ENCODE results near the gene PLCB1.
"Not testable (repeated sequence)": the region's sequence is repeated elsewhere in the genome, so short reads cannot be mapped to it uniquely, and the experiment has no call there.

Gene PLCB1

DNA sequence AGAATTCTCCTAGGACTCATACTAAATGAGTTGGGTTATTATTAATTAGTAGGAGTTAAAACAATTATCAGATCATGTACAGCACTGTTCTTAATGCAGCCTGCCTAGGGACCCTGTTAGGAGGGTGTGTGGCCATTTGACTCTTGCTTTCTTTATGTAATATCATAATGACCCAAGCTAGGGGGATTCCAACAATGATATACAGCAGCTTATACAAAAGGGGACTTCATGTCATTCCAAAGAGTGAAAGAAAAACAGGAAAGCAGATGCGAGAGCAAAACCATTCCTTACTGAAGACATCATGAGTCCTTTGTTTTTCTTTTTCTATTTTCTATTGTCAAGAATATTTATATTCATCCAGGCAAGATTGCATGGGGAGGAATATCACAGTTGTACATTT lies 455.2 kb downstream of the PLCB1 start:
- H3K9ac ChIP-seq, result no peak overlapping the region
- no peaks in the 10 kb centered on the region for H4K20me1 ChIP-seq (ENCODE audit: insufficient read depth)
- H3K4me1 ChIP-seq (ENCODE audit: low read depth, poor library complexity, severe bottlenecking), result no peaks in the 10 kb centered on the region
- H3K79me2 ChIP-seq (ENCODE audit: insufficient read depth, low read depth), result no peaks in the 10 kb centered on the region
- H3K36me3 ChIP-seq (ENCODE audit: insufficient read depth), result no peaks in the 10 kb centered on the region
- no peak overlapping the region for H3K27ac ChIP-seq
- no peak overlapping the region for H3K4me3 ChIP-seq (IDR thresholded peaks at IDR 0.05; ENCODE audit: insufficient read depth, low read depth, low read length)
- no peak overlapping the region for H2AFZ ChIP-seq (ENCODE audit: low read depth)
- no peak overlapping the region for H3K4me2 ChIP-seq
- TF ChIP-seq, protein P1, sequence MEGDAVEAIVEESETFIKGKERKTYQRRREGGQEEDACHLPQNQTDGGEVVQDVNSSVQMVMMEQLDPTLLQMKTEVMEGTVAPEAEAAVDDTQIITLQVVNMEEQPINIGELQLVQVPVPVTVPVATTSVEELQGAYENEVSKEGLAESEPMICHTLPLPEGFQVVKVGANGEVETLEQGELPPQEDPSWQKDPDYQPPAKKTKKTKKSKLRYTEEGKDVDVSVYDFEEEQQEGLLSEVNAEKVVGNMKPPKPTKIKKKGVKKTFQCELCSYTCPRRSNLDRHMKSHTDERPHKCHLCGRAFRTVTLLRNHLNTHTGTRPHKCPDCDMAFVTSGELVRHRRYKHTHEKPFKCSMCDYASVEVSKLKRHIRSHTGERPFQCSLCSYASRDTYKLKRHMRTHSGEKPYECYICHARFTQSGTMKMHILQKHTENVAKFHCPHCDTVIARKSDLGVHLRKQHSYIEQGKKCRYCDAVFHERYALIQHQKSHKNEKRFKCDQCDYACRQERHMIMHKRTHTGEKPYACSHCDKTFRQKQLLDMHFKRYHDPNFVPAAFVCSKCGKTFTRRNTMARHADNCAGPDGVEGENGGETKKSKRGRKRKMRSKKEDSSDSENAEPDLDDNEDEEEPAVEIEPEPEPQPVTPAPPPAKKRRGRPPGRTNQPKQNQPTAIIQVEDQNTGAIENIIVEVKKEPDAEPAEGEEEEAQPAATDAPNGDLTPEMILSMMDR (conservative IDR thresholded peaks at IDR 0.05; ENCODE audit: low read depth, low read length), result no peak
- no peaks in the 10 kb centered on the region for H3K27me3 ChIP-seq (ENCODE audit: insufficient read depth, low read depth)

DNA sequence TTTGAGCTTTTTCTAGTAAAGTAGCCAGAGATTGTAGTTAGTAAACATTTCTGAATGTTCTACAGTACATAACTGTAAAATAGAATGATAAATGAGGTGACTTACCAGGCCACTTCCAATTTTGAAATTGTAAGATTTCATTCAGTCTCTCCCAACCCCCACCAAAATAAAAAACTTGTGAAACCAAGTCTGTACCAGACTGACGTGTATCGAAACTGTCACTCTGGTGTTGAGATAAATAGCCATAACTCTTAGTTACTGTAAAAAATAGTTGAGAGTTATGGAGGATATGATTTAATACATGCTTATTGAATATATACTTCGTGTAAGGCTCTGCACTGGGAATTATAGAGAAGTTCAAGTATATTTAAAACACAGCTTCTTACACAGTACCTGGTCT lies 455.7 kb downstream of the PLCB1 start:
- Histone ChIP-seq H3K4me2 (no peak overlapping the region), H4K20me1 (ENCODE audit: insufficient read depth) (no peaks in the 10 kb centered on the region), H3K4me3 (IDR thresholded peaks at IDR 0.05; ENCODE audit: insufficient read depth, low read depth, low read length) (no peak overlapping the region), H3K27ac (no peak overlapping the region), H2AFZ (ENCODE audit: low read depth) (no peak overlapping the region), H3K27me3 (ENCODE audit: insufficient read depth, low read depth) (no peaks in the 10 kb centered on the region), H3K79me2 (ENCODE audit: insufficient read depth, low read depth) (no peaks in the 10 kb centered on the region), H3K4me1 (ENCODE audit: low read depth, poor library complexity, severe bottlenecking) (no peaks in the 10 kb centered on the region), H3K36me3 (ENCODE audit: insufficient read depth) (no peaks in the 10 kb centered on the region), H3K9ac (no peak overlapping the region)
- TF ChIP-seq, protein P1 (conservative IDR thresholded peaks at IDR 0.05; ENCODE audit: low read depth, low read length), result no peak

DNA sequence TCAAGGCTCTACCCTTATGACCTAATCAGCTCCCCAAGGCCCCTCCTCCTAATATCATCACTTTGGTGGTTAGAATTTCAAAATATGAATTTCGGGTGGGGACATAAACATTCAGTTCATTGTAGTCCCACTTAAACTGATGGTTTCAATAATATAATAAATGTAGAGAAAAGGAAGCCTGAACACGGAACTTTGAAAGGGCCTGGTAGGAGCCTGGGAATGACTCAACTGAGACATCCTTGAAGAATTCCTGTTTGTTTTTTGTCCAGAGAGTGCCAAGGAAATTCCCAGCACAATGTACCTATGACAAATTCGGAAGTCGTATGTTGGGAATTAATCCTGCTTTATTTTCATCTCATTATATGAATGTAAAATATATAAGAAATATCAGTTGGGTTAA lies 457.9 kb downstream of the PLCB1 start:
- H4K20me1 ChIP-seq (ENCODE audit: insufficient read depth), result no peaks in the 10 kb centered on the region
- TF ChIP-seq, protein P1 (conservative IDR thresholded peaks at IDR 0.05; ENCODE audit: low read depth, low read length), result no peak

DNA sequence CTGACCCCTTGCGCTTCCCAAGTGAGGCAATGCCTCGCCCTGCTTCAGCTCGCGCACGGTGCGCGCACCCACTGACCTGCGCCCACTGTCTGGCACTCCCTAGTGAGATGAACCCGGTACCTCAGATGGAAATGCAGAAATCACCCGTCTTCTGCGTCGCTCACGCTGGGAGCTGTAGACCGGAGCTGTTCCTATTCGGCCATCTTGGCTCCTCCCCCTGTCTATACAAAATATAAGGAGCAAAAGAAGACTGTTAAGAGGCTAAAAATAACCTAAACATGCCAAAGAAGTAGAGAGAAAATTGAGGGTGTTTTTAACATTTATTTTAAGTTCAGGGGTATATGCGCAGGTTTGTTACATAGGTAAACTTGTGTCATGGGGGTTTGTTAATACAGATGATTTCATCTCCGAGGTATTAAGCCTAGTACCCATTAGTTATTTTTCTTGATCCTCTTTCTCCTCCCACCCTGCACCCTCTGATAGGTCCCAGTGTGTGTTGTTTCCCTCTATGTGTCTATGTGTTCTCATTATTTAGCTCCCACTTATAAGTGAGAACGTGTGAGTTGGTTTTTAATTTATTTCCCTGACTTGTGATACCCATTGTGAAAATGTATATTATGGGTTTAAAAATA lies 469.0 kb downstream of the PLCB1 start:
- not testable (repeated sequence) for H3K27ac ChIP-seq; H3K27me3 ChIP-seq (ENCODE audit: insufficient read depth, low read depth); H3K4me3 ChIP-seq (IDR thresholded peaks at IDR 0.05; ENCODE audit: insufficient read depth, low read depth, low read length); H3K9ac ChIP-seq; H3K36me3 ChIP-seq (ENCODE audit: insufficient read depth); H3K79me2 ChIP-seq (ENCODE audit: insufficient read depth, low read depth); H2AFZ ChIP-seq (ENCODE audit: low read depth); H4K20me1 ChIP-seq (ENCODE audit: insufficient read depth); H3K4me2 ChIP-seq
- peaks cover 14% of the 10 kb centered on the region for H3K4me1 ChIP-seq (ENCODE audit: low read depth, poor library complexity, severe bottlenecking)

More for the DNA sequence above, 457.9 kb downstream of the PLCB1 start:
- Histone ChIP-seq H2AFZ (ENCODE audit: low read depth) (no peak overlapping the region), H3K4me3 (IDR thresholded peaks at IDR 0.05; ENCODE audit: insufficient read depth, low read depth, low read length) (no peak overlapping the region), H3K9ac (no peak overlapping the region), H3K27ac (no peak overlapping the region), H3K36me3 (ENCODE audit: insufficient read depth) (no peaks in the 10 kb centered on the region), H3K79me2 (ENCODE audit: insufficient read depth, low read depth) (no peaks in the 10 kb centered on the region), H3K4me1 (ENCODE audit: low read depth, poor library complexity, severe bottlenecking) (no peaks in the 10 kb centered on the region), H3K4me2 (no peak overlapping the region), H3K27me3 (ENCODE audit: insufficient read depth, low read depth) (no peaks in the 10 kb centered on the region)

DNA sequence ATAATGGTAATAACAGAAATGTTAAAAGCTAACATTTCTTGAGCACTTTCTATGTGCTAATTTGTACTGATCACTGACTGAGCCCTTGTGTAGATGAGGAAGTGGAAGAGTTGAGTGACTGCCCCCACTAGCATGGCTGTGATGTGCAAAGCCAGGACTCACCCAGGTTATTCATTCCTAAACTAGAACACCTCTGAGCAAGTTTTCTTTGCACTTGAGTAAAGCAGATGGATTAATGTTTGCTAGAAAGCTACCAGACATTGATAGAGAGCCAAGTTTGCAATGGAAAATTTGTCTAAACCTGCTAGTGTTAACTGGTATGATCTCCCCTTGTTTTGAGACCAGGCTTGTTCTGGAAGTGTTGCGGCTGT lies 469.5 kb downstream of the PLCB1 start:
- no peak overlapping the region for H3K4me3 ChIP-seq (IDR thresholded peaks at IDR 0.05; ENCODE audit: insufficient read depth, low read depth, low read length)
- H3K79me2 ChIP-seq (ENCODE audit: insufficient read depth, low read depth), result no peaks in the 10 kb centered on the region
- H2AFZ ChIP-seq (ENCODE audit: low read depth), result no peak overlapping the region
- no peaks in the 10 kb centered on the region for H3K36me3 ChIP-seq (ENCODE audit: insufficient read depth)
- TF ChIP-seq, protein P1 (conservative IDR thresholded peaks at IDR 0.05; ENCODE audit: low read depth, low read length), result no peak
- no peak overlapping the region for H3K4me2 ChIP-seq
- H3K9ac ChIP-seq, result no peak overlapping the region
- H3K4me1 ChIP-seq (ENCODE audit: low read depth, poor library complexity, severe bottlenecking), result peaks cover 14% of the 10 kb centered on the region
- no peak overlapping the region for H3K27ac ChIP-seq
- H4K20me1 ChIP-seq (ENCODE audit: insufficient read depth), result no peaks in the 10 kb centered on the region
- H3K27me3 ChIP-seq (ENCODE audit: insufficient read depth, low read depth), result no peaks in the 10 kb centered on the region

Measured in KMS-11 (cell line).